RWPE1 (cell line): ENCODE results near the gene ABCC11.

Source experiments
- CTCF ChIA-PET: fragments of 350-600 bp; sonication (Branson Sonifier 250); formaldehyde crosslinking; extraction: SDS; loops from one replicate; lab custom pipeline; 2021; lab: Yijun Ruan, JAX
- POLR2A ChIA-PET: fragments of 400-600 bp; formaldehyde crosslinking; extraction: SDS; loops from one replicate; lab custom pipeline; 2020; ENCODE audit warnings: antibody characterized with exemption; ENCODE audit not compliant: low non-redundant PET; lab: Yijun Ruan, JAX
- DNase-seq: peaks from one replicate; pipeline ENCODE4 v3.0.0; 2012; ENCODE audit warnings: low spot score
- H3K27ac ChIP-seq: fragments of 450-650 bp; 2 replicates; pipeline ENCODE4 v1.5.1; 2017
- CTCF ChIP-seq: fragments of 450-650 bp; conservative IDR thresholded peaks from 2 replicates; pipeline ENCODE4 v1.5.1; 2017; ENCODE audit warnings: low read depth, mild to moderate bottlenecking

ABCC11 gene

GRCh38 chr16:48157302-48157701, 90.0 kb downstream of the ABCC11 start:
- ChIA-PET POLR2A (no interaction called here), CTCF (interaction anchor here (0.5 to 2.0 kb wide), 8 partner anchors 458 to 1133 kb away, joined by 3 to 8 read pairs (median 4); partner anchors contain the start of genes ITFG1, NETO2 and PHKB)
- no peak overlapping the region for H3K27ac ChIP-seq
- DNase-seq: no peak
- TF ChIP-seq CTCF: no peak

- no peak overlapping the region for H3K27ac ChIP-seq
- POLR2A ChIA-PET: no interaction called here
- peak; percentile 65 for DNase-seq
- CTCF ChIA-PET: interaction anchor here (0.5 to 0.8 kb wide), 6 partner anchors 285 to 1133 kb away, joined by 3 to 4 read pairs (median 4); partner anchors contain the start of genes ITFG1 and PHKB
- peak; percentile 96 for TF ChIP-seq CTCF
Measured at GRCh38 chr16:48156790-48157209, 90.5 kb downstream of the ABCC11 start.

GRCh38 chr16:48155926-48156789, 91.2 kb downstream of the ABCC11 start, which contains the start of gene ABCC12:
Gene ABCC12 (minus strand): TSS chr16:48155993. CDS start chr16:48146424, 9,569 bp downstream.
- TF ChIP-seq CTCF: no peak
- CTCF ChIA-PET: interaction anchor here (0.7 to 0.9 kb wide), 2 partner anchors 13 to 285 kb away, joined by 4 read pairs; no protein-coding TSS in a partner anchor
- no peak within 1 kb of the TSS for H3K27ac ChIP-seq
- DNase-seq: no peak
- POLR2A ChIA-PET: no interaction called here

DNA sequence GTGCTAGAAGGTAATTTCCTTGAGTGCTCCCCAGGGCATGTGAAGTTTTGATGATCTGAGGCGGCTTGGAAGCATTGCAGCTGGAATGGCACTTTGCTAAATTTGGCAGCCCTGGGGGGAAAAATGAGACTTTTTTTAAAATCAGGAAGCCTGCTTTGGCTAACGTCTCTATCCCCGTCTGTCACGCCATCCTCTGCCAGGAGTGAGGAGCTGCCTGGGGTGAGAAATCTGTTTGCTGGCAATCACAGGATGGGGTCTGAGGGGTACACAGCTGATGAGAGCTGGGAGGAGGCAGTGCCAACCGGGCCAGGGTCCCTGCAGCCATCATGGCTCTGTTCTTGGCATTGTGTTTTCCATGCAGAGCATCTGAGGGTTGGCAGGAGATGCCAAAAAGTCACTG, 93.6 kb downstream of the ABCC11 start:
- DNase-seq: no peak
- CTCF ChIA-PET: interaction anchor here (0.6 to 1.4 kb wide), 2 partner anchors 11 to 54 kb away, joined by 3 to 4 read pairs; no protein-coding TSS in a partner anchor
- no peak overlapping the region for H3K27ac ChIP-seq
- POLR2A ChIA-PET: no interaction called here
- no peak for TF ChIP-seq CTCF

DNA sequence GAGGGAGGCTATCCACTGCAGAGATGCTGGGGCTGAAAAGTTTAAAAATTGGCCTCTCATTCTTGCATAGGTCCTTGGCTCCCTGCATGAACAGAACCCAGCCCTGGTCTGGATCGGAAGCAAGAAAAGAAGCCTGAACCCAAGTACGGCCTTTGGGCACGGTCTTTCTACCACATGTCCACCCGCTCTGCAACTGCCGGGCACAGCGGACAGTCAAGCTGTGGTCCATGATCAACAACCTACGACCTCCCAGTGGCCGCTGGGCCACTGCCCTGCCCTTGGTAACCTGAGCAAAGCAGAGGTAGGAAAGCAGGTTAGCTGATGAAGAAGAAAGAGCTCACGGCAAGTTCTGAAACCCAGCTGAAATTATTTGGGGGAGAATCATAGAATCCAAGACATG, 95.1 kb downstream of the ABCC11 start:
- ChIA-PET CTCF (interaction anchor here (1.4 kb wide), 1 partner anchor 13 kb away, joined by 3 read pairs; no protein-coding TSS in a partner anchor), POLR2A (no interaction called here)
- DNase-seq: no peak
- no peak overlapping the region for H3K27ac ChIP-seq
- no peak for TF ChIP-seq CTCF

DNA sequence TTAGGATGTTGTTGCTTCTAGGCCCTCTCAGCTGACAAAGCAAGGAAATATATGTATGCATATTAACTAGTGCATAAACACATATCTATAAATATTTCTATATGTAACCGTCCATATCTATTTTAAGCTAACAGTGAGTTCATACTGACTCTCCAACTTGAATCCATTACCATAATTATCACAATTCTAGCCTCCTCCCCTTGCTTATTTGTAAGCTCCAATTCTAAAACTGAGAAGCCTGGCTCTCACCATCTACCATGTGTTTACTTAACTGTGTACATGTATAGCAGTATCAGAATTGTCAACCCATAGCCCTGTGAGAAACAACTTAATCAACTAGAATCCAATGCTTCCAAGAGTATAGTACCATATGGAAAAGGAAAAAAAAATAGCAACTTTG, 96.6 kb downstream of the ABCC11 start:
- no peak for TF ChIP-seq CTCF
- no peak overlapping the region for H3K27ac ChIP-seq
- CTCF ChIA-PET: no interaction called here
- no peak for DNase-seq
- POLR2A ChIA-PET: no interaction called here
